NCI-H2107 (cell line): ENCODE measurements around the gene HPCA.

Experiments
- DNase-seq: peaks from one replicate; lab custom pipeline; 2025; lab: John Stamatoyannopoulos, UW

The HPCA gene

GRCh38 chr1:32934535-32934934, 48.2 kb downstream of the HPCA start:
- DNase-seq: no peak

GRCh38 chr1:32937061-32937460, 50.8 kb downstream of the HPCA start:
- DNase-seq: no peak

- DNase-seq: no peak
These were observed 53.5 kb downstream of the HPCA start for GRCh38 chr1:32939655-32940371.

- no peak for DNase-seq
These were observed 57.9 kb downstream of the HPCA start for GRCh38 chr1:32944180-32944579.
